ENCODE data around the gene ANKDD1A.

The ANKDD1A gene

DNA sequence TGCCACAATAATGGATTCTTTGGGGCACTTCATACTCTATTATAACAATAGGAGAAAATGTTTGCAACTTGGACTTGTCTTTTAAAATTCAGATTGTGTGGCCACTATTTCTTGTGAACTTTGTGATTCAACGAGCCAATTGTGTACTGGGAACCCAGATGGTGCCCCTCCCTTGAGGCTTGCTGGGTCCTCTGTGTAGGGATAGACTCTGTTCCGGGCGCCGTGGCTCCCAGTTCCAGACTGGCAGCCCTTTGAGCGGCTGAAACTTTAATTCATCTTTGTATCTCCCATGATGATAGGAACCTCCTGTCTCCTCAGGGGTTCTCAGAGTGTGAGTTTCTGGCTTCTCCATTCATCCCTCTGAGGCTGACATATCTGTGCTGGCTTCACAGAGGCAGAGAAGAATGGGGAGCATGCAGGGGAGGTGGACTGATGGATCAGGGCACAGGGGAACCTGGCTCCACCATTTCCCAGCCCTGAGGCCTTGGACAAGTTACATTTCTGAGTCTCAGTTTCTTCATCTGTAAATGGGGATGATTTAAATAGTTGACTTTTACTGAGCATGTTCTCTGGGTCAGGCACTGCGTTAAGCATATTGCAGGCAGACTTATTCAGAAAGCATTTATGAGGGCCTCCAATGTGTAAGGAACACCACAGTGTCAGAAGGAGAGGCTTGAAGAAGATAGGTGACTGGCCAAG lies 15.2 kb upstream of the ANKDD1A start:
- no peak for DNase-seq

DNA sequence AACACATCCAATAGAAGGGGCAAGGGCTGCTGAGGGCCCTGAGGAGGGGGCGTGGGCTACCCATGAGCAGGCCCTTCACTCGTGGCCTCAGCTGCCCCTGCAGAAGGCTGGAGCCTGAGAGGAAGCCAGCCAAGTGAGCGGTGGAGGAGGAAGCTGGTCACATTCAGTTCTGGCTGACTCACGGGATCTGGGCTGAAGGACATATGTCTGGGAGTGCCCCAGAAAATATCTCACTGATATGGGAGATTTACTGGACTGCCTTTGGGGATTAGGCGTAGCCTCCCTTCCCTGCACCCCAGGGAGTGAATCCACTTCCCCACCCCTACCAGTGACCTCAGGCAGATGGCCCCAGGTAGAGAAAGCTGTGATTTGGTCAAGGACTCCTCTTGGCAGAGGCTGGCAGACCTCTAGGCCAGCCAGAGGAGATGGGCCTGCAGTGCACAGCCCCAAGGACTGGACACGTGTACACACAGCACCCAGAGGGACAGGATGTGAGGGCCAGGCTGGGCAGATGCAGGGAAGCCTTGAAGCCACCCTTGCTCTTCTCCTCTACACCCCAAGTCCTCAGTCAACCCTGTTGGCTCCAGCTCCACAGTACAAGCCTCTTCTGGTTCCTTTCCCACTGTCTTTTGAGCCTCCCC lies 14.2 kb upstream of the ANKDD1A start:
- DNase-seq: no peak

DNA sequence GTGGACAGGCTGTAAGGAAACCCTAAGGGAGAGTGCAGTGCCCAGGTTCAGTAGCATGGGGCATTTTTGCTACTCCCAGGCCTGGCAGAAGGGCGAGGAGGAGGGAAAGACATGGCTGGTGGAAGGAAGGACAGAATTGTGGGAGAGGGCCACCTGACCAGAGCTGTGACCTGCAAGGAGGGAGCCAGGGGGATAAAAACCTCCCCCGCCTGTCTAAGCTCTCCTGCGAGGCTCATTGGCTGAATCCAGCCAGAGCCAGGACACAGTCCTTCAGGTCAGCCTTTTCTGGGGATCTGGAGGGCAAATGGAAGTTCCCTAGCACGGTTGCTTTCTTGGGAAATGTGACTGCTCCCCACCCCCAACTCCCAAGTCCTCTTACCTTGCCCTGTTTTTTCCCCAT lies 13.3 kb upstream of the ANKDD1A start:
- no peak for DNase-seq

DNA sequence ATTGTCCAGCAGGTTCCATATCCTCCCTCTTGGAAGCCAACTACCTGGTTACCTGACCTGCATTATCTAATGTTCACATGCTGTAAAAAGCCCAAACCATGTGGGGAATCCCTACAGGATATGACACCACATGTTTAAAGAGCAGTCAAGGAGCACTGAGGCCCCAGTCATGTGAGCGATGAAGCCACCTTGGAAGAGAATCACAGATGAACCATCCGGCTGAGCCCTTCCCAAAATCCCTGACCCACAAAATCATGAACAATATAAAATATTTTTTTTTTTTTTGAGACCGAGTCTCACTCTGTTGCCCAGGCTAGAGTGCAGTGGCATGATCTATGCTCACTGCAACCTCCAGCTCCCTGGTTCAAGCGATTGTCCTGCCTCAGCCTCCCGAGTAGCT lies 10.6 kb upstream of the ANKDD1A start:
- no peak for DNase-seq

DNA sequence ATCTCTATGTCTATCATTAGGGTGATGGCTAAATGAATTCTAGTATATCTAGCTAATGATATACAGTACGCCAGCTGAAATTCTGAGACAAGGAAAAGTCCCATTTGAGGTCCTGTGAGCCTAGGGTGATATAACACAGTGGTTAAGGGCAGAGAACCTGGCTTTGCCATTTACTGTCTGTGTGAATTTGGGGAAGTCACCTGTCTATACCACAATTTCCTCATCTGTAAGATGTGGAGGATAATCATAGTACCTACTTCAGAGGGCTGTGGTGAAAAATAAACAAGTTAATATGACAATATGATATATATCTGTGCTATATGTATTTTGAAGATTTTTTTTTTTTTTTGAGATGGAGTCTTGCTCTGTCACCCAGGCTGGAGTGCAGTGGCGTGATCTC lies 9.8 kb upstream of the ANKDD1A start:
- DNase-seq: no peak

DNA sequence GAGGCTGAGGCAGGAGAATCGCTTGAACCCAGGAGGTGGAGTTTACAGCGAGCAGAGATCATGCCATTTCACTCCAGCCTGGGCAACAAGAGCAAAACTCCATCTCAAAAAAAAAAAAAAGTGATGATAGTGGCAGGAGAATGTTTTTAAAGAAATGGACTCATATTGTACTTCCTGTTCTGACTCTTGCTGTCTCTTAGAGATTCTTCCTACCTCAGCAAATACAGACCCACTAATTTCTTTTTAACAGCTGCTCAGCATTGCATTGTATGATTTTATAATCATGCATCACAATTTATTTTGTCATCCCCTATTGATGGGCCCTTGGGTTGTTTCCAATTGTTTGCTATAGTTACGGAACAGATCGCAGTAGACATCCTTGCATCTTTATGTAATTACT lies 8.8 kb upstream of the ANKDD1A start:
- no peak for DNase-seq

DNA sequence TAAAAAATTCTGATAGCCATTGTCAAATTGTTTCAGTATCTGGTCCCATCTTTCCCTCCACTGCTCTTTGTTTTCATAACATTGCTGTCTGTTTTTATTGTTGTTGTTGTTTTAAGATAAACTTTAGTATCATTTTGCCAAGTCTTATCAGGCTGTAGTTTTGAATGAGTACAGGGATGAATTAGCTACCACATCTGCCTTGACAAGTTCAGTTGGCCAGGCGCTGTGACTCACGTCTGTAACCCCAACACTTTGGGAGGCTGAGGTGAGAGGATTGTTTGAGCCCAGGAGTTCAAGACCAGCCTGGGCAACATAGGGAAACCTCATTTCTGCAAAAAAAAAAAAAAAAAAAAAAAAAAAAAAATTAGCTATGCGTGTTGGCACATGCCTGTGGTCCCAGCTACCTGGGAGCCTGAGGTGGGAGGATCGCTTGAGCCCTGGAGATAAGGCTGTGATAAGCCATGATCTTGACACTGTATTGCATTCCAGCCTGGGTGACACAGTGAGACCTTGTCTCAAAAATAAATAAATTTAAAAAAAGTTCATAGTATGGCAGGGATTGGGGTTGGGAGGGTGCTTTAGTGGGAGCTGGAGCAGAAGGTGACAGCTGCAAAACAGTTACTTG lies 8.3 kb upstream of the ANKDD1A start:
- DNase-seq: no peak

DNA sequence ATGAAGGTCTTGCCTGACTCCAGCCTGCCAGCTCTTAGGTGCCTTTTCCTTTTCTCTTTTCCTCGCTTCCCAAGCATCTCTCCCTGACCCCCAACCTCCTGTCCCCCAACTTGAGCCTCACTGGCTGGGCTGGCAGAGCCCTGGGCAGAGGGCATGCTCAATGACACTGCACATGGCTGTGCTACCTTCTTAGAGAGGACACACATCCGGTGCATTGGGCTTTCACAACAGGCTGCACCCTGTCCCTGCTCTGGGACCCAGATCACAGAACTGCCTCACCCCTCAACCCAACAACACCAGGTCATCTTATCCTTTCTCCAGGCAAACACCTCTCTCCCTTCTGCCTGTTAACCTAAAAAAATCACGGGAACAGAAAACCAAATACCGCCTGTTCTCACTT lies 7.5 kb upstream of the ANKDD1A start:
- no peak for DNase-seq

DNA sequence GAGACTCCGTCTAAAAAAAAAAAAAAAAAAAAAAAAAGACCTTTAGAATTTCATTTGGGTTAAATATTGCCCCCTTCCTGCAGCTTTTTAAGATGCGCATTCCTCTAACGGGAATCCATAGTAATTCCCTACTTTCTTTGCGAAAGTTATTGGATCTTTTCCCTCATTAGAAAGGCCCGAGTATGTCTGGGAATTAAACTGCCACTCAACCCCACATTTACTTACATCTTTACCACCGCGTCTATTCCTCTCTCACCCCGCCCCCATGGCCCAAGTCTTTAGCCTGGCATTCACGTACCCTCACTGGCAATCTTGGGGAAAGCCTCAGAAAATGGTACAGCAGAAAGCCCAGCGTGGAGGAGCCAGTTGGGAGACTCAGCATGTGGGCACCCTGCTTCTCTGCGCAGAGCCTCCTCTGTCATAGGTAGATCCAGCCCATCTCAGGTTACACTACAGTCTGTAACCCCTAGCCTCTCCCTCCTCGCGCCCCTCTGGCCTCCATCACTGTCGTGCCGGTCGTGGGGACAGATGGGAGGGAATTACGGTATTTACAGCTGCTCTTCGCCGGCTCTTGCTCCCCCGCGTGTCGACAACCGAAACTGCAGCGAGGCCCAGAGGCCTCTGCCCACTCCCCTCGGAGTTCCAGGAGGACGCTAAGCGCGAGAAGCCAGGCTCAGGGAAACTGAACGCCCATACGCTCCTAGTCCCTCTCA lies 6.4 kb upstream of the ANKDD1A start:
- DNase-seq: no peak

DNA sequence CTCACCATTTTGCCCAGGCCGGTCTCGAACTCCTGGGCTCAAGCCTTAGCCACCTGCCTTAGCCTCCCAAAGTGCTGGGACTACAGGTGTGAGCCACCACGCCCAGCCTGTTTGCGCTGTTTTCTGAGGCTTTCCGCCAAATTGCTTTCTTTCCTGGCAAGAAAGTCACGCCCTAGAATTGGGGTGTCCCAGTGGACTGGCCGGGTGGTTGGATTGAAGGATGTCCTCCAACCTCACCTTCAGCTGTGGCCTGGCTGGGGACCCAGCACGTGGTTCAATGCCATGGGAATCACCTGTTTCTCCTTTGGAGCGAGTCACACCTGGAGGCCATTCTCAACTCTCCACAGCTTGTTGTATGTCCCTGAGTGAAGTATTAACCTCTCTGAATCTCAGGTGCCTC lies 5.8 kb upstream of the ANKDD1A start:
- no peak for DNase-seq

DNA sequence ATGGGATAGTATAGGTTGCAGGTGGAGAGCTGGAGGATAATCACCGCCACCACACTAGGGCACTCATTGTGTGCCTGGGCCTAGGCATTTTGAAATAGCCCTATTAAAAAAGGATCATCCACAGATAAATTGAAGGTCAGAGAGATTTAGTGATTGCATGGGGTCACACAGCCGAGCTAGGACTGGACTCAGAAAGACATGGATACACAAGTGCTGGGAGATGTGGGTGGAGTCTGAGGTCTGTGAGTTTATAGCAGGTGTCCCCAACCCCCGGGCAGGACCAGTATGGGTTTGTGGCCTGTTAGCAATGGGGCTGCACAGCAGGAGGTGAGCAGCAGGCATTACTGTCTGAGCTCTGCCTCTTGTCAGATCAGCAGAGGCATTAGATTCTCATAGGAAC lies 5.3 kb upstream of the ANKDD1A start:
- DNase-seq: no peak

DNA sequence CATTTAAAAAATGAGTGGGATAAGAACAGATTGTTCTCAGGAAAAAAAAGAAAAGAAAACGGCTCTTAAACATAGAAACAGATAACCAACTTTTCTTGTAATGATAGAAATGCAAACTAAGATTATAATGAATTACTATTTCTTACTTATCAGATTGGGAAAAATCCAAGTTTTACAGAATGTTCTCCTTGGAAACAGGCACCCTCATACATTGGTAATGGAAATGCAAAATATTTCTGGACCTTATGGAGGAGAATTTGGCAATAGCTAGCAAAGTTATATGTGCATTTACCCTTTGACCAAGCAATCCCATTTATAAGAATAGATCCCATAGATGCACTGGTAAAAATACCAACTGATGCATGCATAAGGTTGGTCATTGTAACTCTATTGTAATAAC lies 3.7 kb upstream of the ANKDD1A start:
- DNase-seq: no peak

DNA sequence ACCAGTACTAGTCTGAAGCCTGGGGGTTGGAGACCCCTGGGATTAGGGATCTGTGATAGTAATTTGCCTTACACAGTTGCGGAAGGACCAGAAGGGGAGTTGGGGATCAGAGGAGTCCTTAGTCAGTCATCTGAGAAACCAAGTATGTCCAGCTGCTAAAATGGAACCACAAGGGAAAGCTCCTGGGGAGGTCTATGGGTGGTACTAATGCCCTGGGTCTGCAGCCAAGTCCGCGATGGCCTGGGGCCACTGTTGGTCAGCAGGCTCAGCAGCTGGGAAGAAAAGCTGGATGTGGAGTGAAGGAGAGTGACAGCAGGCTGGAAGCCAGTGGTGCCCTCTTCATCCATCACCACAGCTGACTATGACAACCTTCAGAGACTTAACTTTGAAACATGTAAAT lies 2.2 kb upstream of the ANKDD1A start:
- no peak for DNase-seq

DNA sequence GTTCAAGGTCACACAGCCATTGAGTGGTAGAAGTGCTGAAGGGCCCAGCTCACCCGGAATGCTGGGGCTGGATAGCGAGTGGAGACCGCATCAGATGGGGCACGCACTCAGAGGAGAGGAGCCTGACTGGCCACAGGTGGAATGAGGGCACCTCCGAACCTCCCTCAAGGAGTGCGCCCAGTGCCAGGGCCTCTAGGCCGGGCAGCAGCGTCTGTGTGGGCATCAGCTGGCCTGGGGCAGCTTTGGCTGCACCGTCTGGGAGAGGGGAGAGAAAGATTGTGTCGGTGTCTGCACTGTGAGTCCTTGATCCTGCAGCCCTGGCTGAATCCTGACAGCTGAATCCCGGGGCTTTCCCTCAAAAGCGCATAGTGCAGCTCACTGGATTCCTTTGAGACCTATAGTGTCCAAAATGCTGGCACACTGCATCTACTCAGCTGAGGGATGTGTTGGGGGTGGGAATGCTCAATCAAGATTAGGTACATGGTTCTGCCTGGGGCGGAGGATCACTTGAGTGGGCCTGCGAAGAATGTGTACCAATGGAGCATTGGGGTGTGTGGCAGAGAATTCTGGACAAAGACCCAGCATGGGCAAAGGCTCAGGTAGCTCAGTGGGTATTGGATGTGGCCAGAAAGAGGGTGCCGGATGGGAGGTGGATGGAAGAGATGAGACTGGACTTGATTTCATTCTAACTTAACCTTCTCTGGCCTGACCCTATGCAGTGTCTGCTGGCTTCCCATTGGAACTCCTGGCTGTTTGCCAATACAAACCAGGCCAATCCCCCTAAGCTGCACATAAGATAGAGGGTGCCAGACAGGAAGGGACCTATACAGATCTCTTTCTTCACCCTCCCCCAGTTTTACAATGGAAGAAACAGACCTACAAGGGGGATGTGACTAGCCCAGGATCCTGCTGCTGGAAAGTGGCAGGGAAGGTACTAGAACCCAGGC lies 950 bp downstream of the ANKDD1A start:
- DNase-seq: no peak

DNA sequence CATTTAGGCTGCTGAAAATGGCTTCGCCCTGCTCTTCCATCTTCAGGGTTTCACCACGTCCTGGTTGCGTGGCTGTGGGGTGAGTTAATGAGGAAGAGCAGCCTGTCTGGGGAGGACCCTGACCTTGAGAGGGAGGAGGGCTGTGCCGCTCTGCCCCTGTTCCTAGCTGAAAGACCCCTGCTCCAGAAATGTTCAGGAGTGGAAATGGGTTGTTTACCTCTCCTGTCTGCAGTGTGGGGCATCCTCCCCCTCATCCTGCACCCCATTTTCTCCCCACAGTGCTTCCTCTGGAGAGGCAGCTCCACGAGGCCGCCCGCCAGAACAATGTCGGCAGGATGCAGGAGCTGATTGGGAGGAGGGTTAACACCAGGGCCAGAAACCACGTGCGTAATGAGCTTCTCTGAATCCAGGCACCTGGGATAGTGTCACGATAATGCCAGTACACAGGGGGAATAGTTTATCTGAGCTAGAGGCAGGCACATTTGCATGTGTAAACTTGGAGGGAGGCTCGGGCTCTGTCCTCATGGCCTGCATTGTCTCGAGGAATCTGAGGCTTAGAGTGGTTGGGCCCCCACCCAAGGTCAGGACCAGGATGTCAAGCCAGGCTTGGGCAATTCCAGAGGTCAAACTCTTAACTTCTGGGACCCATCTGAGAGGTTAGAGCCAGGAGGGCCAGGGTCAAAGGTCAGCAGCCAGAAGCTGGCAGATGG lies 4.0 kb downstream of the ANKDD1A start:
- DNase-seq: no peak

DNA sequence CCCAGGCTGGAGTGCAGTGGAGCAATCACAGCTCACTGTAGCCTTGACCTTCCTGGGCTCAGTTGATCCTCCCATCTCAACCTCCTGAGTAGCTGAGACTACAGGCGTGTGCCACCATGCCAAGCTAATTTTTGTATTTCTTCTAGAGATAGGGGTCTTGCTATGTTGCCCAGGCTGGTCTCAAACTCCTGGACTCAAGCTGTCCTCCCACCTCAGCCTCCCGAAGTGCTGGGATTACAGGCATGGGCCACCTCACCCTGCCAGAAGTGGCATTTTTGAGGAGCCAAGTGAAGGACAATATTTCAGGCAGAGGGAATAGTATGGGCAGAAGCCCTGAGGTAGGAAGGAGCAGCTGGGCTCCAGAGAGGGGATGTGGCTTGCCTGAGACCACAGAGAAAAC lies 4.7 kb downstream of the ANKDD1A start:
- no peak for DNase-seq

DNA sequence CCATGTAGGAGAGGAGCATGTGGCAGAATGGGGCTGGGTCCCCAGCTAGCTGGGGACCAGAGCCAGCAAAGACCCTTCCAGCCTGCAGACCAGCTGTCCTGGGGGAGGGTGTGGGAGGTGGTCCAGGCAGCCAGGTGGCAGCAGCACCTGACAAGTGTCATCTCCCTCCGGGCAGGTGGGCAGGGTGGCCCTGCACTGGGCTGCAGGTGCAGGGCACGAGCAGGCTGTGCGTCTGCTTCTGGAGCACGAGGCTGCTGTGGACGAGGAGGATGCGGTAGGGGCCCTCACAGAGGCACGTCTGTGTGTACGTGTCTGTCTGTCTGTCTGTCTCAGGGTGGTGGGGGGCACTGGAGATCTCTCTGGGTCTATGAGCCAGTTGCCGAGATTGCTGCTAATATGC lies 5.5 kb downstream of the ANKDD1A start:
- DNase-seq: no peak

DNA sequence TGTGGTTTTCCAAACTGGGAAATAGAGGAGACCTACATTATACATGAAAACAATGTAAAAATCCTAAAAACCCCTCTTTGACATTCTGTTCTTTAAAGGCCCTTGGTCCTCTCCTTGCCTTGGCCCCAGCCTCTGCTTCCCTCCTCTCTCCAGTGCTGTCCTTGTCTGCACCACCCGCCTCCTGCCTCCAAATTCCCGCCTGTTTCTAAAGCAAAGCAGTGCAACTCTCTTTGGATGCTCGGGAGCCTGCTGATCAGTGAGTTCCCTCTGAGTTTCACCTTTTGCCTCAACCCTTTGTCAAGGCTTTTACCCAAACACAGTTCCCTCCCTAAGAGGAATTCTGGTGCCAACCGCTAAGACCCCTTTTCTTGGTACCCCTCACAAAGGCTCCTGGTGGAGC lies 8.0 kb downstream of the ANKDD1A start:
- no peak for DNase-seq

DNA sequence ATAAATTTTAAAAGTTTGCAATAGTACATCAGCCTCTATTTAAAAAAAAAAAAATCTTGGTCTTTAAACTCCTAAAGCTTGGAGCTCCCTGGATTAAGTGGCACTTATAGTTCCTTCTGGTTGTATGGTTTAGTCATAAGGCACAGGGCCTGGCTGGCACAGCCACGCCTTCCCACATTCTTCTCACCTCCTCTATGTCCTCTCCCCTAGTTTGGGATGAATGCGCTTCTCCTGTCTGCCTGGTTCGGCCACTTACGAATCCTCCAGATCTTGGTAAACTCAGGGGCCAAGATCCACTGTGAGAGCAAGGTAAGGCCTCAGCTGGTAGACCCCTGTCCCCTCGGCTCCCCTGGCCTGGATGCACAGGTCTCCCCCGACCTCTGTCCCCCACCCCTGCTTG lies 10.0 kb downstream of the ANKDD1A start:
- no peak for DNase-seq

DNA sequence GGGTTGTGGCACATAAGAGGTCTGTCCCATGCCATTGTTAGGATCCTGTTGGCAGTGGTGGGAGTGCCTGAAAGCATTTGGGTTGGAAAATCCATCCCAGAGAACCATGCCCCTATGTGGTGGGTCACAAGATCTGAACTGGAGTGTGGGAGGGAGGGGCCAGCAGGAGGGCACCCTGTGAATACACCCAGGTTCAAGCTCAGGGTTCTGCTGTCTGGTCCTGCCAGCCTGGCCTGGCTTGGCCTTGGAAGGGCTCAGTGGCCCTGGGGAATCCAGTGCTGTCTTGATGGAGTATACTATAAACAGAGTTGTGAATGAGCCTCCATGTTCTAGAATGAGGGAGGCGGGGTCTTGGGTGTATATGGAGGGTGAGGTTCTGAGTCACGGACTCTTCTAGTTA lies 11.8 kb downstream of the ANKDD1A start:
- no peak for DNase-seq

DNA sequence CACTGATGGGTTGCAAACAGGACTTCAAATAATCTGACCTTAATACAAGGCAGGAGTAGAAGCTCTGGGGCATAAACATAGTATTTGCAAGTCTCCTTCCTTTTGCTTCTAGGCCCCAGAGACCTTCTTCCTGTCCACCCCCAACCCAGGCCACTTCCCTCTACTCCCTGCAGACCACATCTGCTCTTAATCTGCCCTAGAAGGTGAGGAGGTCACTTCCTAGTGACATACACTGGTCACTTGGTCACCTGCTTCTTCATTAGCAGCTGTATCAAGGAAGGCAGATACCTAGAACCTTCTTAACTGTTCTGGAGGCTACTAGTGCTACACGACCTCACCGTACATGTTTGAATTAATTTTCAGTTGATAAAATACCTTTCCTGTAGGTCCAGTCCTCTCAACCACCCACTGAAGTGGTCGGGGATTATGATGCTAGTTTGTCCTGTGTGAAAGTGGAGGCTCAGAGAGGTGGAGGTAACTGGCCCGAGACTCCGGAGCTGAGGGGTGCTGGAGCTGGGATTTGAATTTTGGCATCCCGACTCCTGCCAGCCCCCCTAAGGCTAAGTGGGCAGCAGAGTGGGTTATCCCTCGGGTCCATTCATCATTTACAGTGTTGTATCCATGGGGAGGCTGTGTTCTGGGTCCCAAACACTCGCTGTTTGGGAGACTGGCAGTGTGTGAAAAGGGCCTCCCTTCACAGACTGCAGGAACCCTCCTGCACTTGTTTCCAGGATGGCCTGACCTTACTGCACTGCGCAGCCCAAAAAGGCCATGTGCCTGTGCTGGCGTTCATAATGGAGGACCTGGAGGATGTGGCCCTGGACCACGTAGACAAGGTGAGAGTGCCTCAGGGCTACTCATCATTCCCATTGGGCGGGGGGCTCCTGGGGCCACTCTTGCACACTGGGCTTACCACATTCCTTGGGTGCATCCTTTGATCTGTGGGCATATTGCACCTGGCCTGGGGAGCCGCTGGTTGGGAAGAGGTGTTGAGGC lies 13.9 kb downstream of the ANKDD1A start:
- DNase-seq: no peak
